Panc1 (cell line): ENCODE measurements around the gene DNAJC16. TPM values are rescaled to one million over a fixed set of nuclear protein-coding genes. Genes with fewer than 3 reads are reported as not detected.

Source experiments
- ATAC-seq: fragments of 200-7000 bp; cut with Tn5 transposase; 2 replicates; pipeline ENCODE4 v1.9.1; 2020; ENCODE audit warnings: mild to moderate bottlenecking, moderate library complexity
- BruUV-seq: library from RNA; stranded (reverse); fragments of 400-500 nt; replicated peaks from 2 replicates; lab custom pipeline; 2021; lab: Mats Ljungman, UMichigan
- CTCF ChIA-PET: fragments of 300-600 bp; sonication (Branson Sonifier 250); formaldehyde crosslinking; loops from one replicate; lab custom pipeline; 2022; ENCODE audit warnings: antibody characterized with exemption; lab: Charles Lee
- POLR2A ChIA-PET: fragments of 300-600 bp; sonication (Branson Sonifier 250); formaldehyde crosslinking; loops from one replicate; lab custom pipeline; 2022; ENCODE audit warnings: antibody characterized with exemption; lab: Charles Lee
- DNase-seq: peaks from one replicate; pipeline ENCODE4 v3.0.0-alpha.2; 2010; ENCODE audit warnings: low read depth, low spot score
- H3K27ac ChIP-seq: 2 replicates; pipeline ENCODE4 v1.5.1; 2011; ENCODE audit warnings: mild to moderate bottlenecking, low read length, inconsistent platforms
- H3K27me3 ChIP-seq: fragments of 200-500 bp; sonication (Bioruptor generic); 2 replicates; pipeline ENCODE4 v1.6.0; 2014; ENCODE audit warnings: low read length, inconsistent platforms; ENCODE audit not compliant: control insufficient read depth, insufficient read depth
- H3K36me3 ChIP-seq: fragments of 200-500 bp; sonication (Bioruptor generic); 2 replicates; pipeline ENCODE4 v1.5.1; 2014; ENCODE audit warnings: inconsistent platforms, mild to moderate bottlenecking, low read length, moderate library complexity; ENCODE audit not compliant: control insufficient read depth, insufficient read depth
- H3K4me1 ChIP-seq: 2 replicates; pipeline ENCODE4 v1.5.1; 2011; ENCODE audit warnings: inconsistent platforms, mild to moderate bottlenecking, low read length, moderate library complexity; ENCODE audit not compliant: control insufficient read depth, insufficient read depth
- H3K4me3 ChIP-seq, 2 experiments: 2 replicates each; pipeline ENCODE4 v1.5.1; 2011 to 2012; ENCODE audit warnings: low read depth in 2 of 2, low read length in 2 of 2, mild to moderate bottlenecking in 2 of 2, inconsistent platforms in 1 of 2, moderate library complexity in 1 of 2
- H3K9me3 ChIP-seq: fragments of 200-500 bp; sonication (Bioruptor generic); 2 replicates; pipeline ENCODE4 v1.5.1; 2014; ENCODE audit warnings: low read depth, mild to moderate bottlenecking, inconsistent platforms, low read length, moderate library complexity; ENCODE audit not compliant: control insufficient read depth, insufficient read depth
- CTCF ChIP-seq: fragments of 450-650 bp; IDR thresholded peaks from 2 replicates; pipeline ENCODE4 v1.5.1; 2017; ENCODE audit warnings: mild to moderate bottlenecking
- POLR2AphosphoS5 ChIP-seq: IDR thresholded peaks from 2 replicates; pipeline ENCODE4 v1.6.1; 2012; ENCODE audit warnings: mild to moderate bottlenecking, low read depth, low read length, moderate library complexity
- REST ChIP-seq, 2 experiments: IDR thresholded peaks; 2 replicates each; pipeline ENCODE4 v1.6.1; 2011 to 2012; ENCODE audit warnings: low read depth in 2 of 2, control low read depth in 1 of 2, low read length in 1 of 2, mild to moderate bottlenecking in 1 of 2, moderate library complexity in 1 of 2; ENCODE audit not compliant: insufficient read depth in 1 of 2
- SIN3A ChIP-seq: IDR thresholded peaks from 2 replicates; pipeline ENCODE4 v1.6.1; 2012; ENCODE audit warnings: low read depth, mild to moderate bottlenecking, low read length, moderate library complexity, borderline replicate concordance; ENCODE audit not compliant: insufficient read depth
- TCF7L2 ChIP-seq: IDR thresholded peaks from 2 replicates; pipeline ENCODE4 v1.6.1; 2011; ENCODE audit warnings: mild to moderate bottlenecking, low read depth, low read length, inconsistent platforms
- in situ Hi-C: cut with HindIII; loops from 2 replicates; pipeline ENCODE4 v1.10.0; 2016; ENCODE audit warnings: low sequenced_read_pairs, low pct_unique_long_range_greater_than_20kb
- intact Hi-C: fragments of 100-400 bp; cut with micrococcal nuclease; formaldehyde crosslinking; loops from one replicate; pipeline ENCODE4 v1.10.0; 2022; ENCODE audit not compliant: unreplicated experiment
- total RNA-seq: library from RNA; stranded (reverse); gene quantifications from one replicate; pipeline ENCODE4 v1.2.1, GENCODE V29; 2021; ENCODE audit not compliant: unreplicated experiment

DNAJC16 gene
- total RNA-seq, 1 experiment from 2014 or later: 22.0 TPM

- DNase-seq (no peak), ATAC-seq (no peak)
- H3K27me3 ChIP-seq: no peaks in the 10 kb centered on the region
- in situ Hi-C loops (no loop called here), intact Hi-C loops (no loop called here)
- no peak overlapping the region for H3K4me3 ChIP-seq
- ChIA-PET CTCF (no interaction called here), POLR2A (no interaction called here)
- H3K4me1 ChIP-seq: no peaks in the 10 kb centered on the region
- H3K27ac ChIP-seq: no peak overlapping the region
- BruUV-seq: no TSS peak
- no peaks in the 10 kb centered on the region for H3K9me3 ChIP-seq
- TF ChIP-seq REST (IDR thresholded peaks at IDR 0.05; ENCODE audit: insufficient read depth in 1 of 2, low read depth in 2 of 2, low read length in 1 of 2) (no peak), TCF7L2 (no peak), POLR2AphosphoS5 (no peak), CTCF (no peak), SIN3A (no peak)
- peaks cover 7% of the 10 kb centered on the region; the same call in 1 of the 2 replicates for H3K36me3 ChIP-seq
Measured at GRCh38 chr1:15568387-15569073, 41.9 kb downstream of the DNAJC16 start.

DNA sequence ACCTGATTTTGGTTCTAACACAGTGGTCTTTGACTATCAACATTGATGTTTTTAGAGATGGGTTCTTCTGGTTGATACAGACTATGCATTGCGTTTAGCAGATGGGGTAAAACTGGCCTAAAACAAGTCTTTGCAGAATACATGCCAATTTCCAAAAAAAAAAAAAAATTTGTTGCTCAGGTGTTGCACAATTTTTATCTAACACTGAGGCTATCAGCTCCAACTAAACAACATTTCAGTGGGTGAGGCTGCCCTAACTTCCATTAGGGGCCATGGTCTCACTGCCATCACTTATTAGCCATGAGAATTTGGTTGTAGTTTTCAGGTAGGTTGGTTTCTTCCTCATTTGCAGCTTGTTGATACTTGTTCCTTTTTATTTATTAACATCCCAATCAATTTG is 44.2 kb downstream of the DNAJC16 start:
- ATAC-seq: no peak
- in situ Hi-C loops: no loop called here
- CTCF ChIA-PET: no interaction called here

More for the DNA sequence above, 44.2 kb downstream of the DNAJC16 start:
- H3K27ac ChIP-seq: no peak overlapping the region
- POLR2A ChIA-PET: no interaction called here
- DNase-seq: no peak
- no TSS peak for BruUV-seq
- no peaks in the 10 kb centered on the region for H3K4me1 ChIP-seq
- H3K36me3 ChIP-seq: peaks cover 3% of the 10 kb centered on the region; the same call in 1 of the 2 replicates
- H3K27me3 ChIP-seq: no peaks in the 10 kb centered on the region
- TF ChIP-seq POLR2AphosphoS5: no peak
- no peak for TF ChIP-seq TCF7L2
- TF ChIP-seq SIN3A: no peak
- no peak for TF ChIP-seq CTCF
- TF ChIP-seq REST (IDR thresholded peaks at IDR 0.05; ENCODE audit: insufficient read depth in 1 of 2, low read depth in 2 of 2, low read length in 1 of 2): no peak
- H3K4me3 ChIP-seq: no peak overlapping the region
- intact Hi-C loops: no loop called here
- H3K9me3 ChIP-seq: no peaks in the 10 kb centered on the region
